ENCODE data around the gene AVPR2. TPM values are rescaled to one million over a fixed set of nuclear protein-coding genes. Genes with fewer than 3 reads are reported as not detected.
A peak's percentile ranks its signal among the peaks of the same experiment; 100 is the strongest.

AVPR2 gene
- total and polyA plus RNA-seq, 9 of the 15 experiments (the other 6 are each of a cell fraction or from before 2014, with no cell fraction given): not detected

DNA sequence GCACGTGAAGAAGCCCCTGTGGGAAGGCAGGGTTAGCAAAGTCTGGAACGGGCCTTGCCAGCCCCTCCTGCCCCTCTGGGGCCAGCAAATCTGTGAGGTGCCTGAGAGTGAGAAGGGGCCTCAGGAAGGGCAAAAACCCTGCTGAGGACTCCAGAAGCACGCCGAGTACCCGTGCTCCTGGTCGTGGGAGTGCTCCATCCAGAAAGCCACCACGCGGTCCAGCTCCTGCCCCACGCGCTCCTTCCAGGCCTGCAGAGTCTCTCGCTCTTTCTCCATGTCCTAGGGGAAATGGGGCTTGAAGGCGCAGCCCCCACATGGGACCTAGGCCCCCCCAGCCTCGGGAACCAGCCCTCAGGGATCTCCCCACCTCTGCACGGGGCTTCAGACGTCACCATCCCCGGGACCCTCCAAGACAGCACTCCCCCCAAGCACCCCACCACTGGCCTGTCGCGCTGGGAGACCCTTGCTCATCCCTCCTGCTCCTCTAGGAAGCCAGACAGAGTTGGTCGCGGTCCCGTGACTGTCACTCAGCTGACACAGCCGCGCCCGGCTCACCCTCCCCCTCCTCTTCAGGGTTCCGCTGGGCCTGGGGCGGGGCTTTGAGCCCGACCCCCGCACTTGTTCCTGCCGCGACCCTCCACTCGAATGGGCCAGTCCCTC, 39.8 kb downstream of the AVPR2 start, which contains the start of gene RENBP (continued):
- TF ChIP-seq, protein P1, sequence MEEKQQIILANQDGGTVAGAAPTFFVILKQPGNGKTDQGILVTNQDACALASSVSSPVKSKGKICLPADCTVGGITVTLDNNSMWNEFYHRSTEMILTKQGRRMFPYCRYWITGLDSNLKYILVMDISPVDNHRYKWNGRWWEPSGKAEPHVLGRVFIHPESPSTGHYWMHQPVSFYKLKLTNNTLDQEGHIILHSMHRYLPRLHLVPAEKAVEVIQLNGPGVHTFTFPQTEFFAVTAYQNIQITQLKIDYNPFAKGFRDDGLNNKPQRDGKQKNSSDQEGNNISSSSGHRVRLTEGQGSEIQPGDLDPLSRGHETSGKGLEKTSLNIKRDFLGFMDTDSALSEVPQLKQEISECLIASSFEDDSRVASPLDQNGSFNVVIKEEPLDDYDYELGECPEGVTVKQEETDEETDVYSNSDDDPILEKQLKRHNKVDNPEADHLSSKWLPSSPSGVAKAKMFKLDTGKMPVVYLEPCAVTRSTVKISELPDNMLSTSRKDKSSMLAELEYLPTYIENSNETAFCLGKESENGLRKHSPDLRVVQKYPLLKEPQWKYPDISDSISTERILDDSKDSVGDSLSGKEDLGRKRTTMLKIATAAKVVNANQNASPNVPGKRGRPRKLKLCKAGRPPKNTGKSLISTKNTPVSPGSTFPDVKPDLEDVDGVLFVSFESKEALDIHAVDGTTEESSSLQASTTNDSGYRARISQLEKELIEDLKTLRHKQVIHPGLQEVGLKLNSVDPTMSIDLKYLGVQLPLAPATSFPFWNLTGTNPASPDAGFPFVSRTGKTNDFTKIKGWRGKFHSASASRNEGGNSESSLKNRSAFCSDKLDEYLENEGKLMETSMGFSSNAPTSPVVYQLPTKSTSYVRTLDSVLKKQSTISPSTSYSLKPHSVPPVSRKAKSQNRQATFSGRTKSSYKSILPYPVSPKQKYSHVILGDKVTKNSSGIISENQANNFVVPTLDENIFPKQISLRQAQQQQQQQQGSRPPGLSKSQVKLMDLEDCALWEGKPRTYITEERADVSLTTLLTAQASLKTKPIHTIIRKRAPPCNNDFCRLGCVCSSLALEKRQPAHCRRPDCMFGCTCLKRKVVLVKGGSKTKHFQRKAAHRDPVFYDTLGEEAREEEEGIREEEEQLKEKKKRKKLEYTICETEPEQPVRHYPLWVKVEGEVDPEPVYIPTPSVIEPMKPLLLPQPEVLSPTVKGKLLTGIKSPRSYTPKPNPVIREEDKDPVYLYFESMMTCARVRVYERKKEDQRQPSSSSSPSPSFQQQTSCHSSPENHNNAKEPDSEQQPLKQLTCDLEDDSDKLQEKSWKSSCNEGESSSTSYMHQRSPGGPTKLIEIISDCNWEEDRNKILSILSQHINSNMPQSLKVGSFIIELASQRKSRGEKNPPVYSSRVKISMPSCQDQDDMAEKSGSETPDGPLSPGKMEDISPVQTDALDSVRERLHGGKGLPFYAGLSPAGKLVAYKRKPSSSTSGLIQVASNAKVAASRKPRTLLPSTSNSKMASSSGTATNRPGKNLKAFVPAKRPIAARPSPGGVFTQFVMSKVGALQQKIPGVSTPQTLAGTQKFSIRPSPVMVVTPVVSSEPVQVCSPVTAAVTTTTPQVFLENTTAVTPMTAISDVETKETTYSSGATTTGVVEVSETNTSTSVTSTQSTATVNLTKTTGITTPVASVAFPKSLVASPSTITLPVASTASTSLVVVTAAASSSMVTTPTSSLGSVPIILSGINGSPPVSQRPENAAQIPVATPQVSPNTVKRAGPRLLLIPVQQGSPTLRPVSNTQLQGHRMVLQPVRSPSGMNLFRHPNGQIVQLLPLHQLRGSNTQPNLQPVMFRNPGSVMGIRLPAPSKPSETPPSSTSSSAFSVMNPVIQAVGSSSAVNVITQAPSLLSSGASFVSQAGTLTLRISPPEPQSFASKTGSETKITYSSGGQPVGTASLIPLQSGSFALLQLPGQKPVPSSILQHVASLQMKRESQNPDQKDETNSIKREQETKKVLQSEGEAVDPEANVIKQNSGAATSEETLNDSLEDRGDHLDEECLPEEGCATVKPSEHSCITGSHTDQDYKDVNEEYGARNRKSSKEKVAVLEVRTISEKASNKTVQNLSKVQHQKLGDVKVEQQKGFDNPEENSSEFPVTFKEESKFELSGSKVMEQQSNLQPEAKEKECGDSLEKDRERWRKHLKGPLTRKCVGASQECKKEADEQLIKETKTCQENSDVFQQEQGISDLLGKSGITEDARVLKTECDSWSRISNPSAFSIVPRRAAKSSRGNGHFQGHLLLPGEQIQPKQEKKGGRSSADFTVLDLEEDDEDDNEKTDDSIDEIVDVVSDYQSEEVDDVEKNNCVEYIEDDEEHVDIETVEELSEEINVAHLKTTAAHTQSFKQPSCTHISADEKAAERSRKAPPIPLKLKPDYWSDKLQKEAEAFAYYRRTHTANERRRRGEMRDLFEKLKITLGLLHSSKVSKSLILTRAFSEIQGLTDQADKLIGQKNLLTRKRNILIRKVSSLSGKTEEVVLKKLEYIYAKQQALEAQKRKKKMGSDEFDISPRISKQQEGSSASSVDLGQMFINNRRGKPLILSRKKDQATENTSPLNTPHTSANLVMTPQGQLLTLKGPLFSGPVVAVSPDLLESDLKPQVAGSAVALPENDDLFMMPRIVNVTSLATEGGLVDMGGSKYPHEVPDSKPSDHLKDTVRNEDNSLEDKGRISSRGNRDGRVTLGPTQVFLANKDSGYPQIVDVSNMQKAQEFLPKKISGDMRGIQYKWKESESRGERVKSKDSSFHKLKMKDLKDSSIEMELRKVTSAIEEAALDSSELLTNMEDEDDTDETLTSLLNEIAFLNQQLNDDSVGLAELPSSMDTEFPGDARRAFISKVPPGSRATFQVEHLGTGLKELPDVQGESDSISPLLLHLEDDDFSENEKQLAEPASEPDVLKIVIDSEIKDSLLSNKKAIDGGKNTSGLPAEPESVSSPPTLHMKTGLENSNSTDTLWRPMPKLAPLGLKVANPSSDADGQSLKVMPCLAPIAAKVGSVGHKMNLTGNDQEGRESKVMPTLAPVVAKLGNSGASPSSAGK (IDR thresholded peaks at IDR 0.05): peak; percentile 46
- TF ChIP-seq, protein P2, sequence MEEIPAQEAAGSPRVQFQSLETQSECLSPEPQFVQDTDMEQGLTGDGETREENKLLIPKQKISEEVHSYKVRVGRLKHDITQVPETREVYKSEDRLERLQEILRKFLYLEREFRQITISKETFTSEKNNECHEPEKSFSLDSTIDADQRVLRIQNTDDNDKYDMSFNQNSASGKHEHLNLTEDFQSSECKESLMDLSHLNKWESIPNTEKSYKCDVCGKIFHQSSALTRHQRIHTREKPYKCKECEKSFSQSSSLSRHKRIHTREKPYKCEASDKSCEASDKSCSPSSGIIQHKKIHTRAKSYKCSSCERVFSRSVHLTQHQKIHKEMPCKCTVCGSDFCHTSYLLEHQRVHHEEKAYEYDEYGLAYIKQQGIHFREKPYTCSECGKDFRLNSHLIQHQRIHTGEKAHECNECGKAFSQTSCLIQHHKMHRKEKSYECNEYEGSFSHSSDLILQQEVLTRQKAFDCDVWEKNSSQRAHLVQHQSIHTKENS (CRISPR knock-in tag; IDR thresholded peaks at IDR 0.05): no peak
- TF ChIP-seq CREB1 (IDR thresholded peaks at IDR 0.05): no peak
- TF ChIP-seq CREB1 (CRISPR knock-in tag; IDR thresholded peaks at IDR 0.05): no peak
- no peak for TF ChIP-seq RBM22 (IDR thresholded peaks at IDR 0.05; ENCODE audit: low read depth, low read length, poor library complexity, severe bottlenecking)
- TF ChIP-seq L3MBTL2 (IDR thresholded peaks at IDR 0.05): peak; percentile 48; the same call in 1 of the 2 replicates
- TF ChIP-seq ZNF717 (CRISPR knock-in tag; IDR thresholded peaks at IDR 0.05): no peak
- TF ChIP-seq SLC30A9 (CRISPR knock-in tag; IDR thresholded peaks at IDR 0.05): no peak
- TF ChIP-seq BCOR (IDR thresholded peaks at IDR 0.05): no peak
- 0 out of 2 replicates have a peak, but pooled peaks have one; percentile 8 for TF ChIP-seq ARID1B (IDR thresholded peaks at IDR 0.05)
- TF ChIP-seq CREM (IDR thresholded peaks at IDR 0.05; ENCODE audit: low read depth): peak; percentile 32; the same call in 1 of the 2 replicates
- TF ChIP-seq FOXP1 (CRISPR knock-in tag; IDR thresholded peaks at IDR 0.05): no peak
- TF ChIP-seq SMAD4 (CRISPR knock-in tag; conservative IDR thresholded peaks at IDR 0.05): 0 out of 2 replicates have a peak, but pooled peaks have one; percentile 60
- TF ChIP-seq, protein P3, sequence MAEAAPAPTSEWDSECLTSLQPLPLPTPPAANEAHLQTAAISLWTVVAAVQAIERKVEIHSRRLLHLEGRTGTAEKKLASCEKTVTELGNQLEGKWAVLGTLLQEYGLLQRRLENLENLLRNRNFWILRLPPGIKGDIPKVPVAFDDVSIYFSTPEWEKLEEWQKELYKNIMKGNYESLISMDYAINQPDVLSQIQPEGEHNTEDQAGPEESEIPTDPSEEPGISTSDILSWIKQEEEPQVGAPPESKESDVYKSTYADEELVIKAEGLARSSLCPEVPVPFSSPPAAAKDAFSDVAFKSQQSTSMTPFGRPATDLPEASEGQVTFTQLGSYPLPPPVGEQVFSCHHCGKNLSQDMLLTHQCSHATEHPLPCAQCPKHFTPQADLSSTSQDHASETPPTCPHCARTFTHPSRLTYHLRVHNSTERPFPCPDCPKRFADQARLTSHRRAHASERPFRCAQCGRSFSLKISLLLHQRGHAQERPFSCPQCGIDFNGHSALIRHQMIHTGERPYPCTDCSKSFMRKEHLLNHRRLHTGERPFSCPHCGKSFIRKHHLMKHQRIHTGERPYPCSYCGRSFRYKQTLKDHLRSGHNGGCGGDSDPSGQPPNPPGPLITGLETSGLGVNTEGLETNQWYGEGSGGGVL (CRISPR knock-in tag; IDR thresholded peaks at IDR 0.05): no peak
- TF ChIP-seq PHF20 (IDR thresholded peaks at IDR 0.05; ENCODE audit: partially characterized antibody): peak; percentile 25

Measured in K562 (cell line).